Activated CD4-positive, alpha-beta T cell treated with anti-CD3 and anti-CD28 coated beads, Interleukin-2, amount 50 U/mL, for 4 hours (primary cell): ENCODE data around the gene FAM210B.
"Not testable (repeated sequence)": the region's sequence is repeated elsewhere in the genome, so short reads cannot be mapped to it uniquely, and the experiment has no call there.

ENCODE experiments used
- DNase-seq, 2 experiments: peaks; one replicate each; pipeline ENCODE4 v3.0.0-alpha.2; 2020

Gene FAM210B

DNA sequence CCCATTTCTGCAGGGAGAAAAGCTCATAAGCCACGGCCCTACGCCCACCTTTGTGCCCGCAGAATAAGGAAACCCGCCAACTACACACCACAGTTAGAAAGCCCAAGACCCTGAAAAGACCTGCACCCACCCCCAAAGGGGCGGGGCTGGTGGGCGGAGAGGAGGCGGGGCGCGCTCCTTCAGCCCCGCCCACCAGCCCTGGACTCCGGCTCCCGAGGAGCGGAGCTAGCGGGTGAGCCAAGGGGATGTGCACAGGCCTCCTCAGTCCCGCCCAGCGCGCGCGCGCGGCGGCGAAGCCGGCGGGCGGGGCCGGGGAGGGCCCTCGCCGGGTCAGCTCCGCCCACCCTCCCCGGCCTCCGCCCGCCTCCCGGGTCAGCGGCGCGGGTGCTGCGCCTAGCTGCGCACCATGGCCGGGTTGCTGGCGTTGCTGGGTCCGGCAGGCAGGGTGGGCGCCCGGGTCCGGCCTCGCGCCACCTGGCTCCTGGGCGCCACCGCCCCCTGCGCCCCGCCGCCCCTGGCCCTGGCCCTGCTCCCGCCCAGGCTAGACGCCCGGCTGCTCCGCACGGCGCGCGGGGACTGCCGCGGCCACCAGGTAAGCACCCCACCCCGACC is at the start of gene FAM210B:
Gene FAM210B (plus strand): TSS at position 375 of the 612 bp plus-strand sequence. CDS start 32 bp downstream, at position 407.
- DNase-seq = peak; percentile 66 to 71

GRCh38 chr20:56316051-56316450 is 42.7 kb upstream of the FAM210B start:
- DNase-seq = no peak

DNA sequence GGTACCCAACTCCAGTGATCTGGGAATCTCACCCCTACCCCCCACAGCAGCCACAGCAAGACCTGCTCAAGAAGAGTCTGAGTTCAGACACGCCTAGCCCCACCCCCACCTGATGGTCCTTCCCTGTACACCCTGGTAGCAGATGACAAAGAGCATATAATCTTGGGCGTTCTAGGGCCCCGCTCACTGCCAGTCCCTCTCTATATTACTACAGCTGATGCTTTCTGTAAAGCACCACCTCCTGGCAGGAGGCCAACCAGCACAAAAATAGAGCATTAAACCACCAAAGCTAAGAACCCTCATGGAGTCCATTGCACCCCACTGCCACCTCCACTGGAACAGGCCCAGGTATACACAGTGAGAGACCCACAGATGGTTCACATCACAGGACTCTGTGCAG is 42.3 kb upstream of the FAM210B start:
- no peak for DNase-seq

- DNase-seq = no peak
Observed at GRCh38 chr20:56322681-56323080, 36.1 kb upstream of the FAM210B start.

GRCh38 chr20:56323206-56323605 is 35.6 kb upstream of the FAM210B start:
- DNase-seq = no peak

- no peak for DNase-seq
Observed at GRCh38 chr20:56323656-56324055, 35.1 kb upstream of the FAM210B start.

DNA sequence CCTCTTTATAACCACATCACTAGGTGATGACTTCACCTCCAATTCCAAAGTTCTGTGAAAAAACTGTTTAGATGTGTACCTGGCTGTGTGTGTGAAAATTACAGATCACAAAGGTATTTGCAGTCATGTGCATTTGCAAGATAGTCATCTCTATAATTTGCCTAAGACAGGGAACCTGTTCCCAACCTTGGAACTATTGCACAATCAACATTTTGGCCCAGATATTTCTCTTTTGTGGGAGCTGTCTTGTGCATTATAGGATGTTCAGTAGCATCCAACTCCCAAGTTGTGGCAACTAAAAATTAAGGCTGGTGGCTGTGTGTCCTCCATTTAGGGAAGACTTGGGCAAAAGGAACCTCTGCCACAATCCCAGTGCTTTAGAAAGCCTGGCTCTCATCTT is 34.0 kb upstream of the FAM210B start:
- no peak for DNase-seq

- no peak for DNase-seq
Observed at GRCh38 chr20:56328861-56329260, 29.9 kb upstream of the FAM210B start.

DNA sequence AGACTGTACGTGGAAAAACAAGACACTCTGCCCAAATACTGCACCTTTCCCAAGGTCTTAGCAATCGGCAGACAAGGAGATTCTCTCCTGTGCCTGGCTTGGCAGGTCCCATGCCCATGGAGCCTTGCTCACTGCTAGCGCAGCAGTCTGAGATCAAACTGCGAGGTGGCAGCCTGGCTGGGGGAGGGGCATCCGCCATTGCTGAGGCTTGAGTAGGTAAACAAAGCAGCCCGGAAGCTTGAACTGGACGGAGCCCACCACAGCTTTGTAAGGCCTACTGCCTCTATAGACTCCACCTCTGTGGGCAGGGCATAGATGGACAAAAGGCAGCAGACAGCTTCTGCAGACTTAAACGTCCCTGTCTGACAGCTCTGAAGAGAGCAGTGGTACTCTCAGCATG is 22.1 kb upstream of the FAM210B start:
- not testable (repeated sequence) for DNase-seq

GRCh38 chr20:56342783-56343182 is 16.0 kb upstream of the FAM210B start:
- DNase-seq = no peak

DNA sequence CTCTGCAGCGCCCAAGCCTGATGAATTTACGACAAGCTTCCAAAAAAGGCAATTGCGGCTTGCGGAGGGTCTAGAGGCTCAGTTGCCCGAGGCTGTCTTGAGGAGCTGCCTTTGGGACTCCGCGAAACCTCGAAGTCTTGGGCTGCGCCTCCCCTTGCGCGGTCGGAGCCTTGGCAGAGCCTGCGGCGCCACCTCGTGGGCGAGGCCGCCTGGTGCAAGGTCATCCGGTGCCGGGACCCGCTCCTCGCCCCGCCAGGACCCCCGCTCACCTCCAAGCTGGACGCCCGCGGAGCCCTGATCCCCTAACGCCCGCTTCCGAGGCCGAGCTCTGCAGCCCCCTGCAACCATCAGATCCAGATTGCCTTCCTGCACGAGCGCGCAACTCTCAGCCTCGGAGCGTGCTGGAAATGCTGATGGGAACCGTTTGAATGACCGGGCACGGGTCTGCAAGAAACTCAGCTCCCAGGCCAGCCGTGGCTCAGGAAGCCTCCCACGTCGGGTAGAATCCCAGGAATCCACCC is 14.9 kb upstream of the FAM210B start:
- no peak for DNase-seq

GRCh38 chr20:56345911-56346310 is 12.9 kb upstream of the FAM210B start:
- no peak for DNase-seq

- DNase-seq = no peak
Observed at GRCh38 chr20:56347628-56348304, 11.0 kb upstream of the FAM210B start.

- no peak for DNase-seq
Observed at GRCh38 chr20:56348305-56348693, 10.5 kb upstream of the FAM210B start.

DNA sequence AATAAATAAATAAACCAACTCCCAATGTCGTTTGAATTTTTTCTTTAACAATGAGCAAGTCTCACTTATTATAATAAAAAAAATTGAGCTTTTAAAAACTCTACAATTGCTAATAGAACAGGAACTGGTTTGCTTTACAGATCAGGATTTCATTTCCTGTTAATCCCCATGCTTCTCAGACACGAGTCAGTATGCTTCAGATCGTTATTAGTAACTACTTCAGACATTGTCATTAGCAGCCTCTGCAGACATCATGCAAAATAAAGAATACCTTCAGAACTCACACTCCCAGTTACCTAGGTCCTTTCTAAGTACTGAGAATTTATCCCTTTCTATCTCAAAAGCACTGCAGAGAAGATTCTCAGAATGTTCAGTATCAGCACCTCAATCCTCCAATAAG is 10.0 kb upstream of the FAM210B start:
- DNase-seq = no peak

DNA sequence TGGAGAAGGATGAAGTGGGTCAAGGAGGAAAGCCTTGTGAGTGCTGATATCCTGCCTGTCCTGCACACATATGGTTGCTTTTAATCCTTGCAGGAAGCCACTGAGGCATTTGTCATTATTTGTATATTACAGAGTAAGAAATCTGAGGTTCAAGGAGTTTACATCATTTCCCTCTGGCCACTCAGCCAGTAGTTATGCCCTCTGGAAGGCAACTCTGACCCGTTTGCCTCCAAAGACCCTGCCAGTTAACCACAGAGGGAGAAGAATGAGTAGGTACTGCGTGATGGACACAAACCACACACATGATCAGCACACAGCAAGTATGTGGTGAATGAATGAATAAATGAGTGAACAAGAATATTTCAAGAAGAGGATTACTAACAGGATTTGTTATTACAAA is 7.9 kb upstream of the FAM210B start:
- DNase-seq = no peak

GRCh38 chr20:56352345-56353055 is 6.3 kb upstream of the FAM210B start:
- no peak for DNase-seq

- DNase-seq = no peak
Observed at GRCh38 chr20:56353356-56353755, 5.4 kb upstream of the FAM210B start.

GRCh38 chr20:56358070-56358469 is 704 bp upstream of the FAM210B start:
- DNase-seq = no peak

DNA sequence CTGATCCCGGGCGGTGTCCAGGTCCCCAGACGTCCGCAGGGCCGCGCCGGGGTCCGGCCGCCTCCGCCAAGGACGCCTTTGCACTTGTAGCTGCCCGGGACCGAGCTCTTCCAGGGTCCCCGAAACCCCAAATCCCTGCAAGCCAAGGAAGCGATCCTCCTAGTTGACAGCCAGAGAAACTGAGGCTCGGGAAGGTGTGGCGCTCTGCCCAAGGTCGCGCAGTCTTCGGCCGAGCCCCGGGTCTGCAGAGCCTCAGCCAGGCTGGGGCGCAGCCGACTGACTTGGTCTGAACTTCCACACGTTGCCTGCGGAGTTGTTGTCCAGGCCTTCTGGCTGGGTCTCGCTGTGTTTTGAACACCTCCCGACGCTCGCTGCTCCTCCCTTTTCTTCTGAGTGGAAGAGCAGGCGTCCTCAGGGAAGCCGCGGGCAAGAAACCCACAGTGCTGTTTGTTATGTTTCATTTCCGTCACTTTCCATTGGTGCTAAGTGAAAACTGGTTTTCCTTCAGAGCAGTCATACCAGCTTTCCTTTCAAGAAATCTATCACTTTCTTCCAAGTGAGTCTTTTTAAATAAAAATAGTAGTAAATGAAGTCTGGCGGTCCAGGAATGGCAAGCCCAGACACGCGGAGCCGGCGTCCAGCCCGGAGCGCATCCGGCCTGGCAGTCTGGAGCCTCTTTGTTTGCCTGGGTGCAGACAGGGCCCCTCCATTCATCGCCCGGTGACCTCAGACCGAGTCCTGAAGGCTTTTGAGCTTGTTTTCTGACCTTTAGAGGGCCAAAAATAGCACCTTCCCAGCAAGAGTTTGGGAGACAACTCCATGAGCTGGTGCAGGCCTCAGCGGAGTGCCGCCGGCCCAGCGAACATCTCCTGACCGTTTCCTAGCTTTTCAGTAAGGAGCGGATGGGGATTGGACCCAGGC is 698 bp downstream of the FAM210B start:
- DNase-seq = no peak

GRCh38 chr20:56360133-56360907 is 1.5 kb downstream of the FAM210B start:
- DNase-seq = no peak

DNA sequence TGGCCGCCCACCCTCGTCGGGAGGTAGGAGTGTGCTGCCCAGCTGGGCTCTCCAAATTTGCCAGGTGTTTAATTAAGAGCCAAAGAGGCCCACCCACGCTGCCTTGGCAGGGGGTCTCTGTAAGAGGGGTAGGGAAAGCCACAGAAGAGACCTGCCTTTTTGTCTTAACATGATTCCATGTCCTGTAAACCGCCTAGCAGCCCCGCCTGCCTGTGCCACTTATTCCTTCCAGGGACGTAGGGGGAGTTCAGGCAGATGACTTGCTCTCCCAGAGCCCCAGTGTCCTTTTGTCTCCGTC is 2.1 kb downstream of the FAM210B start:
- DNase-seq = no peak
